ENCODE data around the gene MAB21L4. TPM values are rescaled to one million over a fixed set of nuclear protein-coding genes. Genes with fewer than 3 reads are reported as not detected.
A peak's percentile ranks its signal among the peaks of the same experiment; 100 is the strongest.

MAB21L4 gene
- total and polyA plus RNA-seq, 2 of the 8 experiments (the other 6 are each of a cell fraction or from before 2014, with no cell fraction given): 0.11 TPM; not detected in 1

- POLR2A ChIA-PET (ENCODE audit: partially characterized antibody): no interaction called here
- no peaks in the 10 kb centered on the region for H3K79me2 ChIP-seq (ENCODE audit: control insufficient read depth in 1 of 2, insufficient read depth in 2 of 2, low read length in 2 of 2)
Measured at GRCh38 chr2:240933966-240934700, 38.2 kb upstream of the MAB21L4 start.

More at GRCh38 chr2:240933966-240934700, 38.2 kb upstream of the MAB21L4 start:
- WGBS, 2 experiments (ENCODE audit: extremely low coverage in 1 of 2, insufficient coverage in 1 of 2, insufficient read length in 1 of 2, insufficient replicate concordance in 2 of 2, low coverage in 1 of 2, low lambda C conversion rate in 2 of 2, missing lambda C conversion rate in 1 of 2): 93% methylated on average over 16 of the region's 23 CpGs; no CpG with 5 or more reads in 1 of the 2 experiments
- Histone ChIP-seq H2BK15ac (ENCODE audit: low read length) (no peak overlapping the region), H3K36me3 (ENCODE audit: control insufficient read depth in 2 of 4, insufficient read depth in 4 of 4, low read length in 3 of 4) (no peaks in the 10 kb centered on the region), H4K91ac (replicated peaks; ENCODE audit: insufficient read length, low read length) (no peak overlapping the region), H2BK12ac (ENCODE audit: low read depth, low read length) (no peak overlapping the region), H3K14ac (ENCODE audit: insufficient read length) (no peak overlapping the region), H3K4me3 (ENCODE audit: extremely low read depth in 1 of 4, insufficient read depth in 2 of 4, low read depth in 3 of 4, low read length in 4 of 4) (no peak overlapping the region), H3K23me2 (ENCODE audit: low read depth, low read length) (no peaks in the 10 kb centered on the region), H2BK120ac (replicated peaks; ENCODE audit: low read depth, low read length) (no peak overlapping the region), H3K4me2 (ENCODE audit: insufficient read depth in 1 of 2, low read depth in 2 of 2, low read length in 2 of 2) (no peak overlapping the region), H4K20me1 (replicated peaks in 1 of 2; ENCODE audit: control insufficient read depth in 1 of 2, insufficient read depth in 2 of 2, low read length in 2 of 2) (no peaks in the 10 kb centered on the region), H3K27me3 (replicated peaks in 1 of 4; ENCODE audit: control insufficient read depth in 3 of 4, extremely low read depth in 1 of 4, insufficient read depth in 3 of 4, low read length in 3 of 4) (no peaks in the 10 kb centered on the region), H3K27ac (ENCODE audit: low read depth, low read length) (no peak overlapping the region), H3K56ac (replicated peaks; ENCODE audit: insufficient read length, low read depth, low read length) (no peak overlapping the region), H3K9me3 (ENCODE audit: insufficient read depth in 2 of 2, low read depth in 1 of 2, low read length in 1 of 2) (peaks cover 0 to 5% of the 10 kb centered on the region in 2 experiments; a peak in 1 of 4 replicates), H3K18ac (ENCODE audit: extremely low read depth, low read length) (no peak overlapping the region), H3K4me1 (replicated peaks in 1 of 4; ENCODE audit: control insufficient read depth in 3 of 4, insufficient read depth in 4 of 4, low read length in 3 of 4) (no peaks in the 10 kb centered on the region), H3K23ac (ENCODE audit: insufficient read length) (no peak overlapping the region), H2BK5ac (ENCODE audit: low read depth, low read length) (no peak overlapping the region), H2AK5ac (ENCODE audit: low read depth, low read length) (no peak overlapping the region), H2AFZ (ENCODE audit: low read length) (no peak overlapping the region), H3K9ac (replicated peaks in 1 of 4; ENCODE audit: extremely low read depth in 1 of 4, low read depth in 3 of 4, low read length in 3 of 4) (no peak overlapping the region), H4K8ac (ENCODE audit: extremely low read depth, insufficient read depth, low read length) (no peak overlapping the region), H2BK20ac (ENCODE audit: low read length) (no peak overlapping the region), H3K4ac (replicated peaks; ENCODE audit: insufficient read length, low read depth, low read length) (no peak overlapping the region), H4K5ac (ENCODE audit: insufficient read length, low read depth, low read length) (no peak overlapping the region), H3K79me1 (ENCODE audit: low read depth, low read length) (no peaks in the 10 kb centered on the region)
- peak in 1 of 2 experiments; percentile 45 for DNase-seq (ENCODE audit: low read depth in 1 of 2, low spot score in 2 of 2)
- no peak for FAIRE-seq
- CTCF ChIA-PET (ENCODE audit: partially characterized antibody): interaction anchor here (0.9 to 4.3 kb wide), 2 partner anchors 20 to 29 kb away, joined by 3 to 16 read pairs; no protein-coding TSS in a partner anchor

All from H1 (cell line).